Upper lobe of left lung (tissue), 6 donors: ENCODE results near the gene RBP4. TPM values are rescaled to one million over a fixed set of nuclear protein-coding genes. Genes with fewer than 3 reads are reported as not detected.

Experiments
- ATAC-seq, 2 donors: fragments of 200-7000 bp; cut with Tn5 transposase; one replicate each; pipeline ENCODE4 v1.9.1; 2022; ENCODE audit warnings: mild to moderate bottlenecking in 2 of 2, moderate library complexity in 2 of 2; ENCODE audit not compliant: low FRiP score in 2 of 2
- DNase-seq, 2 donors: peaks; one replicate each; pipeline ENCODE4 v3.0.0-alpha.2; 2019 to 2020
- H3K27ac ChIP-seq, 4 donors: fragments of 200-600 bp; sonication (generic); one replicate each; pipeline ENCODE4 v1.5.1; 2016 to 2019
- H3K27me3 ChIP-seq, 4 donors: fragments of 200-600 bp; sonication (generic); one replicate each; pipeline ENCODE4 v1.5.1; 2017 to 2019
- H3K36me3 ChIP-seq, 4 donors: fragments of 200-600 bp; sonication (generic); one replicate each; pipeline ENCODE4 v1.5.1; 2016 to 2019
- H3K4me1 ChIP-seq, 4 donors: fragments of 200-600 bp; sonication (generic); one replicate each; pipeline ENCODE4 v1.5.1; 2018 to 2019
- H3K4me3 ChIP-seq, 4 donors: fragments of 200-600 bp; sonication (generic); one replicate each; pipeline ENCODE4 v1.5.1; 2017 to 2019; ENCODE audit warnings: mild to moderate bottlenecking in 2 of 4, moderate library complexity in 1 of 4
- H3K9me3 ChIP-seq, 4 donors: fragments of 200-600 bp; sonication (generic); one replicate each; pipeline ENCODE4 v1.5.1; 2018 to 2019
- CTCF ChIP-seq, 6 experiments: fragments of 450-650 bp in 4 of 6; fragments of 200-600 bp in 2 of 6; sonication (generic) in 2 of 6; IDR thresholded peaks; one replicate each; pipeline ENCODE4 v1.5.1; 2016 to 2019; ENCODE audit warnings: antibody characterized with exemption in 6 of 6
- EP300 ChIP-seq, 4 donors: sonication (generic); formaldehyde crosslinking; IDR thresholded peaks; one replicate each; pipeline ENCODE4 v1.5.1; 2017; ENCODE audit warnings: antibody characterized with exemption in 4 of 4, control low read depth in 2 of 4
- POLR2A ChIP-seq, 4 donors: fragments of 450-650 bp; IDR thresholded peaks; one replicate each; pipeline ENCODE4 v1.5.1; 2016 to 2017; ENCODE audit warnings: antibody characterized with exemption in 4 of 4, mild to moderate bottlenecking in 2 of 4
- POLR2AphosphoS5 ChIP-seq, 2 donors: sonication (generic); formaldehyde crosslinking; IDR thresholded peaks; one replicate each; pipeline ENCODE4 v1.5.1; 2017; ENCODE audit warnings: antibody characterized with exemption in 2 of 2
- WGBS, 2 donors: methylation state at CpG; one replicate each; pipeline ENCODE4 v1.1.5; 2017 to 2018; 5-methylcytosine and 5-hydroxymethylcytosine counted together
- total RNA-seq, 6 donors: library from RNA; depleted of rRNA in 4 of 6; stranded (reverse); fragments of >200 nt in 4 of 6; gene quantifications; one replicate each; pipeline versions ENCODE4 v1.1.0 to v1.2.1, GENCODE V29; 2016 to 2021
- donor health status: DM: no; HTN: no; CAD: no; lungs with moderate emphysema.
- donor health status: DM: no; HTN: yes; CAD: no; lungs with severe emphysema.

The RBP4 gene
- total RNA-seq, 6 donors from 2014 or later: 11.5 to 50.7 (median 28.3) TPM

GRCh38 chr10:93554316-93554663 is 46.7 kb downstream of the RBP4 start:
- 82 to 100% methylated on average over 1 of the region's 1 CpG for WGBS, 2 donors

GRCh38 chr10:93553482-93554315 is 47.3 kb downstream of the RBP4 start:
- ATAC-seq (no peak), DNase-seq (no peak)
- H3K4me1 ChIP-seq: peaks cover 0 to 6% (median 0%) of the 10 kb centered on the region in 4 donors
- H3K4me3 ChIP-seq: no peak overlapping the region
- H3K27me3 ChIP-seq: no peaks in the 10 kb centered on the region
- H3K9me3 ChIP-seq: no peaks in the 10 kb centered on the region
- 76 to 80% methylated on average over 8 of the region's 8 CpGs for WGBS, 2 donors
- H3K36me3 ChIP-seq: no peaks in the 10 kb centered on the region
- H3K27ac ChIP-seq: no peak overlapping the region
- TF ChIP-seq EP300 (IDR thresholded peaks at IDR 0.05) (no peak), POLR2A (IDR thresholded peaks at IDR 0.05) (no peak), POLR2AphosphoS5 (IDR thresholded peaks at IDR 0.05) (no peak), CTCF (IDR thresholded peaks at IDR 0.05) (no peak)

More at GRCh38 chr10:93554316-93554663, 46.7 kb downstream of the RBP4 start:
- ATAC-seq (no peak), DNase-seq (no peak)
- TF ChIP-seq POLR2A (IDR thresholded peaks at IDR 0.05): no peak
- no peak for TF ChIP-seq CTCF (IDR thresholded peaks at IDR 0.05)
- TF ChIP-seq EP300 (IDR thresholded peaks at IDR 0.05): no peak
- no peak for TF ChIP-seq POLR2AphosphoS5 (IDR thresholded peaks at IDR 0.05)
- no peaks in the 10 kb centered on the region for H3K9me3 ChIP-seq
- H3K4me1 ChIP-seq: peaks cover 0 to 6% (median 0%) of the 10 kb centered on the region in 4 donors
- H3K36me3 ChIP-seq: no peaks in the 10 kb centered on the region
- H3K27me3 ChIP-seq: no peaks in the 10 kb centered on the region
- H3K4me3 ChIP-seq: no peak overlapping the region
- no peak overlapping the region for H3K27ac ChIP-seq

DNA sequence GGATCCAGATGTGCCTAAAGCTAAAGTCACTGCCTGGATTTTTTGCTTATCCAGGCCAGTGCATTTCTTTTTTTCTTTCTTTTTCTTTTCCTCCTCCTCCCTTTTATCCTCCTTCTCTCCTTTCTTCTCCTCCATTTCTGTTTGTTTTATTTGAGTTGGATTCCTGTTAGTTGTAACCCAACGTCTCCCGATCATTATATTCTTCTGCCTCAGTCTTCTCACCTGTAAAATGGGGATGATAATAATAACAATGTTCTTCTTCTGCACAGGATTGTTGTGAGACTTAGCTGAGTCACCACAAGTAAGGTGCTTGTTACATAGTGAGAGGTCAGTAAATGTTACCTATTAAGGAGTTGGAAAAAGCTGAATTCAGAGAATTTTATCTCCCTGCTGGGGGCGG is 48.3 kb downstream of the RBP4 start:
- H3K9me3 ChIP-seq: no peaks in the 10 kb centered on the region
- H3K4me3 ChIP-seq: no peak overlapping the region
- no peaks in the 10 kb centered on the region for H3K36me3 ChIP-seq
- no peaks in the 10 kb centered on the region for H3K27me3 ChIP-seq
- ATAC-seq: no peak
- no peak overlapping the region for H3K27ac ChIP-seq
- no peak for DNase-seq
- H3K4me1 ChIP-seq: peaks cover 0 to 6% (median 0%) of the 10 kb centered on the region in 4 donors
- no peak for TF ChIP-seq EP300 (IDR thresholded peaks at IDR 0.05)
- no peak for TF ChIP-seq POLR2A (IDR thresholded peaks at IDR 0.05)
- TF ChIP-seq POLR2AphosphoS5 (IDR thresholded peaks at IDR 0.05): no peak
- no peak for TF ChIP-seq CTCF (IDR thresholded peaks at IDR 0.05)
- WGBS, 2 donors: 91 to 92% methylated on average over 3 of the region's 3 CpGs

GRCh38 chr10:93550606-93551005 is 50.4 kb downstream of the RBP4 start:
- TF ChIP-seq CTCF (IDR thresholded peaks at IDR 0.05) (no peak), POLR2A (IDR thresholded peaks at IDR 0.05) (no peak), EP300 (IDR thresholded peaks at IDR 0.05) (no peak), POLR2AphosphoS5 (IDR thresholded peaks at IDR 0.05) (no peak)
- Histone ChIP-seq H3K4me1 (peaks cover 0 to 5% (median 0%) of the 10 kb centered on the region in 4 donors), H3K9me3 (no peaks in the 10 kb centered on the region), H3K27ac (no peak overlapping the region), H3K4me3 (no peak overlapping the region), H3K27me3 (no peaks in the 10 kb centered on the region), H3K36me3 (no peaks in the 10 kb centered on the region)
- WGBS, 2 donors: 77 to 85% methylated on average over 4 of the region's 4 CpGs
- no peak for ATAC-seq
- no peak for DNase-seq
